ENCODE data around the gene GPR161. TPM values are rescaled to one million over a fixed set of nuclear protein-coding genes. Genes with fewer than 3 reads are reported as not detected.

GPR161 gene
- total RNA-seq, 8 experiments from 2014 or later: 2.3 to 36.7 (median 16.3) TPM

DNA sequence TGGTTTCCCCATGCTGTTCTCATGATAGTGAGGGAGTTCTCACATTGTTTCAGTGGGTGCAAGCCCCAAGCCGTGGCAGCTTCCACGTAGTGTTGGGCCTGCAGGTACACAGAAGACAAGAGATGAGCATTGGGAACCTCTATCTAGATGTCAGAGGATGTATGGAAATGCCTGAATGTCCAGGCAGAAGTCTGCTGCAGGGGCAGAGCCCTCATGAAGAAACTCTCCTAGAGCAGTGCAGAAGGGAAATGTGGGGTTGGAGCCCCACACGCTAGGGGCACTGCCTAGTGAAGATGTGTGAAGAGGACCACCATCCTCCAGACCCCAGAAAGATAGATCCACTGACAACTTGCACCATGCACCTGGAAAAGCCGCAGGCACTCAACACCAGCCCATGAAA is 17.0 kb downstream of the GPR161 start:
- 60 to 96% (median 83%) methylated on average over 1 to 4 of the region's 4 CpGs; no CpG with 5 or more reads in 5 of the 10 experiments for WGBS, 10 experiments
- no peak overlapping the region for H3K27ac ChIP-seq
- H3K4me3 ChIP-seq: no peak overlapping the region
- no peak for ATAC-seq (replicated peaks in 6 of 8)
- in situ Hi-C loops (cut with MboI; ENCODE audit: low pct_unique_long_range_greater_than_20kb in 2 of 9, low sequenced_read_pairs in 9 of 9, unreplicated experiment in 9 of 9): no loop called here
- H3K4me1 ChIP-seq (replicated peaks in 1 of 2): no peaks in the 10 kb centered on the region

- H3K4me3 ChIP-seq: no peak overlapping the region
- no peaks in the 10 kb centered on the region for H3K4me1 ChIP-seq (replicated peaks in 1 of 2)
- no peak for ATAC-seq (replicated peaks in 6 of 8)
- WGBS, 10 experiments: 66 to 100% (median 92%) methylated on average over 1 to 4 of the region's 6 CpGs; no CpG with 5 or more reads in 7 of the 10 experiments
- H3K27ac ChIP-seq: no peak overlapping the region
- in situ Hi-C loops (cut with MboI; ENCODE audit: low pct_unique_long_range_greater_than_20kb in 2 of 9, low sequenced_read_pairs in 9 of 9, unreplicated experiment in 9 of 9): no loop called here
These were observed 20.4 kb downstream of the GPR161 start for GRCh38 chr1:168116327-168116799.

DNA sequence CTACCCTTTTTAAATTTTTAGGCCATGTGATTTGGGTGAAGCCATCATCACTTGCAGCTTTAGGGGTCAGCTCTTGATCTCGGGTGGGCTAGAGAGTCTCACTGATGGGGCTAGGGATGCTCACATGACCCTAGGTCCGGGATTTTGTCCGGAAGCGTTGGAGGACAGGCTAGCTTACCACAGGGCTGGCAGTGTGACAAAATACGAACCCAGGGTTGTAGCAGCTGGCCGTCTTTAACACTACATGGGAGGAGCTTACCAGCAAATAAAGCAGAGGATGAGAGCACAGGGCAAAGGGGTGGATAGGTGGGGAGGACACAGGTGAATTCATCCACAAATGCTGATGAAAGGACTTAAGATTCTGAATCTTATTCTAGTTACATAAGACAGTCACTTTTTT is 21.9 kb downstream of the GPR161 start:
- no peak overlapping the region for H3K27ac ChIP-seq
- H3K4me1 ChIP-seq (replicated peaks in 1 of 2): no peaks in the 10 kb centered on the region
- H3K4me3 ChIP-seq: no peak overlapping the region
- no peak for ATAC-seq (replicated peaks in 6 of 8)
- WGBS, 10 experiments: 49 to 94% (median 75%) methylated on average over 2 to 6 of the region's 6 CpGs; no CpG with 5 or more reads in 2 of the 10 experiments
- in situ Hi-C loops (cut with MboI; ENCODE audit: low pct_unique_long_range_greater_than_20kb in 2 of 9, low sequenced_read_pairs in 9 of 9, unreplicated experiment in 9 of 9): no loop called here

- in situ Hi-C loops (cut with MboI; ENCODE audit: low pct_unique_long_range_greater_than_20kb in 2 of 9, low sequenced_read_pairs in 9 of 9, unreplicated experiment in 9 of 9): no loop called here
- peak in 5 of 8 experiments; percentile 52 to 56 (median 55) for ATAC-seq (replicated peaks in 6 of 8)
- WGBS, 10 experiments: 70 to 100% (median 92%) methylated on average over 2 to 5 of the region's 6 CpGs
- Histone ChIP-seq H3K4me1 (replicated peaks in 1 of 2) (no peaks in the 10 kb centered on the region), H3K4me3 (no peak overlapping the region), H3K27ac (no peak overlapping the region)
These were observed 23.9 kb downstream of the GPR161 start for GRCh38 chr1:168112673-168113305.

GRCh38 chr1:168110896-168111545 is 25.7 kb downstream of the GPR161 start:
- in situ Hi-C loops (cut with MboI; ENCODE audit: low pct_unique_long_range_greater_than_20kb in 2 of 9, low sequenced_read_pairs in 9 of 9, unreplicated experiment in 9 of 9): no loop called here
- Histone ChIP-seq H3K4me1 (replicated peaks in 1 of 2) (no peaks in the 10 kb centered on the region), H3K4me3 (no peak overlapping the region), H3K27ac (no peak overlapping the region)
- WGBS, 10 experiments: 45 to 89% (median 58%) methylated on average over 4 to 7 of the region's 7 CpGs
- no peak for ATAC-seq (replicated peaks in 6 of 8)

DNA sequence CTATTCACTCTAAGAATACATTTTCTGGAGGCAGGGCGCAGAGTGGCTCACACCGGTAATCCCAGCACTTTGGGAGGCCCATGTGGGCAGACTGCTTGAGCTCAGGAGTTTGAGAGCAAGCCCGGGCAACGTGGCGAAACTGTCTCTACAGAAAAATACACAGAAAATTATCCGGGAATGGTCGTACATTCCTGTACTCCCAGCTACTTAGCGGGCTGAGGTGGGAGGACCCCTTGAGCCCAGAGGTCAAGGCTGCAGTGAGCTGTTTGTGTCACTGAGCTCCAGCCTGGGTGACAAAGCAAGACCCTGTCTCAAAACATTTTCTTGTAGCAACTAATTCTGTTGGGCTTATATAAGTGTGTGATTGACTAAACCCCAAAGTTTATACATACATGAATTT is 30.5 kb downstream of the GPR161 start:
- in situ Hi-C loops (cut with MboI; ENCODE audit: low pct_unique_long_range_greater_than_20kb in 2 of 9, low sequenced_read_pairs in 9 of 9, unreplicated experiment in 9 of 9): no loop called here
- H3K4me3 ChIP-seq: no peak overlapping the region
- H3K27ac ChIP-seq: no peak overlapping the region
- no peaks in the 10 kb centered on the region for H3K4me1 ChIP-seq (replicated peaks in 1 of 2)
- peak in 1 of 8 experiments; percentile 22 for ATAC-seq (replicated peaks in 6 of 8)
- WGBS, 10 experiments: 48 to 100% (median 76%) methylated on average over 1 to 8 of the region's 8 CpGs

GRCh38 chr1:168105846-168106245 is 30.9 kb downstream of the GPR161 start:
- no peaks in the 10 kb centered on the region for H3K4me1 ChIP-seq (replicated peaks in 1 of 2)
- H3K4me3 ChIP-seq: no peak overlapping the region
- in situ Hi-C loops (cut with MboI; ENCODE audit: low pct_unique_long_range_greater_than_20kb in 2 of 9, low sequenced_read_pairs in 9 of 9, unreplicated experiment in 9 of 9): no loop called here
- WGBS, 10 experiments: 80 to 100% (median 87%) methylated on average over 1 to 6 of the region's 6 CpGs; no CpG with 5 or more reads in 3 of the 10 experiments
- ATAC-seq (replicated peaks in 6 of 8): no peak
- H3K27ac ChIP-seq: no peak overlapping the region

DNA sequence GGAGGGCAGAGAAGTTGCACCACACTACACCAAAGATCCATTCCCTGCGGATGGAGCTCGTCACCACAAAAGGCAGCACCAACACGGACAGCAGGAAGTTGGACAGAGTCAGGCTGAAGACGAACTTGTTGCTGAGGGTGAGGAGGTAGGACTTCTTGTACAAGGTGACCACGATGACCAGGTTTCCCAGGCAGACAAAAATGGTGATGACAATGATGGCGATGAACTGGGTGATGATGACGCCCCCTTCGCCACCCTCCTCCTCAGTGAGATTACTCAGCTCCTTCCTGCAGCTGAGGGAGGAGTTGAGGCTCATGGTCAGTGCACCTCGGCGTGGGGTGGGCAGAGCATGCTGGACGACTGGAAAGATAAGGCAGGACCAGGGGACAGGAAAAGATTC is 32.2 kb downstream of the GPR161 start:
- in situ Hi-C loops (cut with MboI; ENCODE audit: low pct_unique_long_range_greater_than_20kb in 2 of 9, low sequenced_read_pairs in 9 of 9, unreplicated experiment in 9 of 9): no loop called here
- ATAC-seq (replicated peaks in 6 of 8): no peak
- H3K4me1 ChIP-seq (replicated peaks in 1 of 2): no peaks in the 10 kb centered on the region
- no peak overlapping the region for H3K4me3 ChIP-seq
- no peak overlapping the region for H3K27ac ChIP-seq
- WGBS, 10 experiments: 60 to 95% (median 92%) methylated on average over 2 to 7 of the region's 11 CpGs; no CpG with 5 or more reads in 3 of the 10 experiments

- in situ Hi-C loops (cut with MboI; ENCODE audit: low pct_unique_long_range_greater_than_20kb in 2 of 9, low sequenced_read_pairs in 9 of 9, unreplicated experiment in 9 of 9): no loop called here
- peak in 1 of 8 experiments; percentile 63 for ATAC-seq (replicated peaks in 6 of 8)
These were observed 34.2 kb downstream of the GPR161 start for GRCh38 chr1:168102487-168102886.

GRCh38 chr1:168101336-168101735 is 35.4 kb downstream of the GPR161 start:
- H3K4me3 ChIP-seq: no peak overlapping the region
- peaks cover 0 to 6% of the 10 kb centered on the region in 2 donors for H3K4me1 ChIP-seq (replicated peaks in 1 of 2)
- in situ Hi-C loops (cut with MboI; ENCODE audit: low pct_unique_long_range_greater_than_20kb in 2 of 9, low sequenced_read_pairs in 9 of 9, unreplicated experiment in 9 of 9): no loop called here
- no peak overlapping the region for H3K27ac ChIP-seq
- 72 to 100% (median 93%) methylated on average over 1 to 8 of the region's 8 CpGs; no CpG with 5 or more reads in 2 of the 10 experiments for WGBS, 10 experiments
- ATAC-seq (replicated peaks in 6 of 8): no peak

More at GRCh38 chr1:168102487-168102886, 34.2 kb downstream of the GPR161 start:
- Histone ChIP-seq H3K4me3 (no peak overlapping the region), H3K27ac (no peak overlapping the region), H3K4me1 (replicated peaks in 1 of 2) (peaks cover 0 to 6% of the 10 kb centered on the region in 2 donors)
- WGBS, 10 experiments: 40 to 100% (median 86%) methylated on average over 1 of the region's 1 CpG; no CpG with 5 or more reads in 3 of the 10 experiments

GRCh38 chr1:168100315-168101002 is 36.3 kb downstream of the GPR161 start:
- in situ Hi-C loops (cut with MboI; ENCODE audit: low pct_unique_long_range_greater_than_20kb in 2 of 9, low sequenced_read_pairs in 9 of 9, unreplicated experiment in 9 of 9): no loop called here
- Histone ChIP-seq H3K27ac (no peak overlapping the region), H3K4me3 (no peak overlapping the region), H3K4me1 (replicated peaks in 1 of 2) (peaks cover 0 to 6% of the 10 kb centered on the region in 2 donors)
- 70 to 100% (median 91%) methylated on average over 3 to 7 of the region's 7 CpGs for WGBS, 10 experiments
- ATAC-seq (replicated peaks in 6 of 8): no peak

- Histone ChIP-seq H3K4me3 (no peak overlapping the region), H3K27ac (no peak overlapping the region), H3K4me1 (replicated peaks in 1 of 2) (peaks cover 0 to 6% of the 10 kb centered on the region in 2 donors)
- in situ Hi-C loops (cut with MboI; ENCODE audit: low pct_unique_long_range_greater_than_20kb in 2 of 9, low sequenced_read_pairs in 9 of 9, unreplicated experiment in 9 of 9): no loop called here
- 66 to 86% (median 80%) methylated on average over 1 to 7 of the region's 7 CpGs; no CpG with 5 or more reads in 5 of the 10 experiments for WGBS, 10 experiments
- ATAC-seq (replicated peaks in 6 of 8): peak in 1 of 8 experiments; percentile 58
These were observed 37.4 kb downstream of the GPR161 start for GRCh38 chr1:168099337-168099801.
